K562 (cell line): Measurements from ENCODE around the gene SCIN. TPM values are rescaled to one million over a fixed set of nuclear protein-coding genes. Genes with fewer than 3 reads are reported as not detected.

Experiments
- BHLHE40 ChIP-seq: IDR thresholded peaks from 2 replicates; pipeline ENCODE4 v1.6.1; 2011; ENCODE audit warnings: low read length, improper control_type of control experiment
- CBX5 ChIP-seq: IDR thresholded peaks from 2 replicates; pipeline ENCODE4 v1.6.1; 2014; ENCODE audit warnings: low read depth, borderline replicate concordance
- CC2D1A ChIP-seq: fragments of 450-650 bp; IDR thresholded peaks from 2 replicates; pipeline ENCODE4 v1.6.1; 2017; ENCODE audit warnings: mild to moderate bottlenecking
- CHAMP1 ChIP-seq: fragments of 450-650 bp; IDR thresholded peaks from 2 replicates; pipeline ENCODE4 v1.6.1; 2016; ENCODE audit warnings: mild to moderate bottlenecking
- ETV1 ChIP-seq: fragments of 450-650 bp; conservative IDR thresholded peaks from 2 replicates; pipeline ENCODE4 v1.6.1; 2016; ENCODE audit warnings: missing genetic modification characterization, control low read depth, low read depth, missing compliant biosample characterization
- EZH2 ChIP-seq: IDR thresholded peaks from 2 replicates; pipeline ENCODE4 v1.6.1; 2012; ENCODE audit warnings: low read depth, mild to moderate bottlenecking, inconsistent platforms, low read length, borderline replicate concordance
- FUS ChIP-seq: fragments of 200-400 bp; formaldehyde crosslinking; optimal IDR thresholded peaks from 2 replicates; pipeline ENCODE3; 2017; ENCODE audit warnings: low read depth, low read length
- HNRNPH1 ChIP-seq: fragments of 200-400 bp; formaldehyde crosslinking; optimal IDR thresholded peaks from 2 replicates; pipeline ENCODE3; 2017; ENCODE audit warnings: low read depth, mild to moderate bottlenecking, low read length, moderate library complexity
- MCM7 ChIP-seq, 2 experiments: fragments of 450-650 bp; IDR thresholded peaks; 2 replicates each; pipeline ENCODE4 v1.6.1; 2016 to 2018
- MEF2A ChIP-seq: IDR thresholded peaks from 2 replicates; pipeline ENCODE4 v1.6.1; 2011; ENCODE audit warnings: low read depth, mild to moderate bottlenecking, low read length, moderate library complexity; ENCODE audit not compliant: control insufficient read depth
- NFATC3 ChIP-seq: fragments of 450-650 bp; IDR thresholded peaks from 2 replicates; pipeline ENCODE4 v1.6.1; 2017; ENCODE audit warnings: mild to moderate bottlenecking
- PREB ChIP-seq: sonication (generic); formaldehyde crosslinking; IDR thresholded peaks from 2 replicates; pipeline ENCODE4 v1.8.1; 2023; ENCODE audit warnings: mild to moderate bottlenecking, missing genetic modification reagents
- PTTG1 ChIP-seq: fragments of 450-650 bp; IDR thresholded peaks from 2 replicates; pipeline ENCODE4 v1.6.1; 2016; ENCODE audit warnings: low read depth, mild to moderate bottlenecking, missing genetic modification characterization, missing compliant biosample characterization
- SAFB2 ChIP-seq: fragments of 200-400 bp; formaldehyde crosslinking; IDR thresholded peaks from 2 replicates; pipeline ENCODE4 v1.6.1; 2018; ENCODE audit warnings: borderline replicate concordance, low read length, low read depth, moderate library complexity; ENCODE audit not compliant: severe bottlenecking
- TFAP4 ChIP-seq: sonication (generic); formaldehyde crosslinking; IDR thresholded peaks from 2 replicates; pipeline ENCODE4 v1.8.0; 2022; ENCODE audit warnings: missing genetic modification reagents, mild to moderate bottlenecking, moderate library complexity, borderline replicate concordance
- THRAP3 ChIP-seq: fragments of 450-650 bp; IDR thresholded peaks from 2 replicates; pipeline ENCODE4 v1.6.1; 2016; ENCODE audit warnings: mild to moderate bottlenecking, inconsistent platforms, borderline replicate concordance
- TRIM28 ChIP-seq: fragments of 450-650 bp; IDR thresholded peaks from 2 replicates; pipeline ENCODE4 v1.6.1; 2017
- ZBTB17 ChIP-seq: fragments of 450-650 bp; formaldehyde crosslinking; IDR thresholded peaks from 2 replicates; pipeline ENCODE4 v1.4.0; 2020; ENCODE audit warnings: mild to moderate bottlenecking
- ZBTB34 ChIP-seq: fragments of 250-450 bp; sonication (Bioruptor Pico); IDR thresholded peaks from 2 replicates; pipeline ENCODE4 v1.8.0; 2021; ENCODE audit warnings: mild to moderate bottlenecking, moderate library complexity
- ZFP30 ChIP-seq: fragments of 250-450 bp; sonication (Bioruptor Pico); IDR thresholded peaks from 2 replicates; pipeline ENCODE4 v1.8.0; 2022; ENCODE audit warnings: moderate library complexity, mild to moderate bottlenecking, inconsistent platforms, borderline replicate concordance
- ZKSCAN1 ChIP-seq: fragments of 150-350 bp; IDR thresholded peaks from 2 replicates; pipeline ENCODE4 v1.6.1; 2016; ENCODE audit warnings: low read depth, low read length
- ZNF197 ChIP-seq: fragments of 200-800 bp; sonication (Bioruptor generic); IDR thresholded peaks from 2 replicates; pipeline ENCODE4 v1.6.1; 2016; ENCODE audit warnings: low read depth, missing genetic modification characterization, missing compliant biosample characterization
- ZNF280A ChIP-seq: fragments of 450-650 bp; IDR thresholded peaks from 2 replicates; pipeline ENCODE4 v1.6.1; 2018; ENCODE audit warnings: mild to moderate bottlenecking, low read depth; ENCODE audit not compliant: partially characterized antibody
- ZNF644 ChIP-seq: fragments of 200-800 bp; sonication (Bioruptor generic); IDR thresholded peaks from 2 replicates; pipeline ENCODE4 v1.6.1; 2016; ENCODE audit warnings: low read depth, missing genetic modification characterization, missing compliant biosample characterization
- polyA plus RNA-seq, 8 experiments: library from polyadenylated mRNA; depleted of rRNA in 4 of 8; stranded (reverse) in 5 of 8; unstranded in 3 of 8; fragments of >200 nt; fragmentation: Nextera tagmentation in 2 of 8; fragmentation: Illumina TruSeq in 1 of 8; extraction: Ambion mirVana in 2 of 8; extraction: Trizol in 1 of 8; gene quantifications; 2 replicates each; pipeline versions ENCODE4 v1.2.1 to v1.2.3, GENCODE V29; 2011 to 2014; ENCODE audit warnings: inconsistent platforms in 1 of 8, missing spikeins in 1 of 8
- total RNA-seq, 7 experiments: library from RNA; depleted of rRNA in 6 of 7; stranded (reverse); fragments of >200 nt in 6 of 7; fragmentation: Illumina TruSeq in 2 of 7; extraction: Trizol in 2 of 7; gene quantifications; 2 replicates each; pipeline versions ENCODE4 v1.2.1 to v1.2.3, GENCODE V29; 2011 to 2021; ENCODE audit warnings: low replicate concordance in 1 of 7

The SCIN gene
- total and polyA plus RNA-seq, 9 of the 15 experiments (the other 6 are each of a cell fraction or from before 2014, with no cell fraction given): 0.67 to 18.2 (median 10.6) TPM

GRCh38 chr7:12701433-12701832, 130.9 kb downstream of the SCIN start (continued):
- TF ChIP-seq NFATC3 (no peak), PTTG1 (tag) (no peak), ZNF644 (tag) (no peak), MEF2A (no peak), ZFP30 (CRISPR knock-in tag) (no peak), ZKSCAN1 (0 out of 2 replicates have a peak, but pooled peaks have one; percentile 27), TRIM28 (peak; percentile 98), CHAMP1 (peak; percentile 96), ZNF197 (CRISPR knock-in tag) (no peak), THRAP3 (no peak), SAFB2 (no peak), ETV1 (tag) (no peak), CC2D1A (0 out of 2 replicates have a peak, but pooled peaks have one; percentile 31), ZBTB34 (no peak), TFAP4 (CRISPR knock-in tag) (no peak), PREB (no peak), CBX5 (peak; percentile 94), EZH2 (no peak), FUS (no peak), HNRNPH1 (no peak), MCM7 (IDR thresholded peaks at IDR 0.05) (no peak), ZNF280A (peak; percentile 89), ZBTB17 (no peak), BHLHE40 (no peak)
